Measurements from ENCODE around the gene ZNF124. TPM values are rescaled to one million over a fixed set of nuclear protein-coding genes. Genes with fewer than 3 reads are reported as not detected.
"Not testable (repeated sequence)": the region's sequence is repeated elsewhere in the genome, so short reads cannot be mapped to it uniquely, and the experiment has no call there.

ZNF124 gene
- 365 TPM for total RNA-seq

DNA sequence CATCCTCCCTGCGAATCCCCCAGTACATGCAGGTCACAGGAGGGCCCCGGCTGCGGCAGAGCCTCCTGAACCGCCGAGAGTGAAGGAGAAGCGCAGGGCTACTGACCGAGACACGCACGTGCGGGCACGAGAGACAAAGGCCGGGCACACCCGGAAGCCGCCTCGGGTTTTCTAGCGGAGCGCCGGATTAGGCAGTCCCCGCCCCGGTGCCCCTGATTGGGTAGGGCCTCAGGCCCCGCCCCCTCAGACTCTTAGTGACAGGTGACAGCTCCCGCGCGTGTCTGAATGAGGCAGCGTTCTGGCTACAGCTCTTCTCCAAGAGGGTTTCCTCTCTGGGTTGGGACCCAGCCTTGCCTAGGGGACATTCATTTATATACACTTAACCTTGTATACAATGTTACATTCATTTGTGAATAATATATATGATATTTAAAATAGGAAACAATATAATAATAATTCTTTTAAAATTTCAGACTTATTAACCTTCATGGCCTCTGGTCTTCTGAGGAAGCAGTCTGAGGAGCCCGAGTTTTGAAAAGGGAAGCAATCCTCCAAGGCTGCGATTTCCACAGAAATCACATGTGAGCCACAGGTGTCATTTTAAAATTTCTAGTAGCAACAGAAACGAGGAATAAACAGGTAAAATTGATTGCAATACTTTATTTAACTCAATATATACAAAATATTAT is at the start of gene ZNF124:
TSS of gene ZNF124 (minus strand) at position 146 of the 689 bp plus-strand sequence. CDS start at position 3, 143 bp downstream.
- DNase-seq = not testable (repeated sequence)

DNA sequence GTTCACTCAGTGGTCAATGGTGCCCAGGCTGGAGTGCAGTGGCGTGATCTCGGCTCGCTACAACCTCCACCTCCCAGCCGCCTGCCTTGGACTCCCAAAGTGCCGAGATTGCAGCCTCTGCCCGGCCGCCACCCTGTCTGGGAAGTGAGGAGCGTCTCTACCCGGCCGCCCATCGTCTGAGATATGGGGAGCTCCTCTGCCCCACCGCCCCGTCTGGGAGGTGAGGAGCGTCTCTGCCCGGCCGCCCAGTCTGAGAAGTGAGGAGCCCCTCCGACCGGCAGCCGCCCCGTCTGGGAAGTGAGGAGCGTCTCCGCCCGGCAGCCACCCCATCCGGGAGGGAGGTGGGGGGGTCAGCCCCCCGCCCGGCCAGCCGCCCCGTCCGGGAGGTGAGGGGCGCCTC is 48.5 kb upstream of the ZNF124 start:
- DNase-seq = not testable (repeated sequence)

DNA sequence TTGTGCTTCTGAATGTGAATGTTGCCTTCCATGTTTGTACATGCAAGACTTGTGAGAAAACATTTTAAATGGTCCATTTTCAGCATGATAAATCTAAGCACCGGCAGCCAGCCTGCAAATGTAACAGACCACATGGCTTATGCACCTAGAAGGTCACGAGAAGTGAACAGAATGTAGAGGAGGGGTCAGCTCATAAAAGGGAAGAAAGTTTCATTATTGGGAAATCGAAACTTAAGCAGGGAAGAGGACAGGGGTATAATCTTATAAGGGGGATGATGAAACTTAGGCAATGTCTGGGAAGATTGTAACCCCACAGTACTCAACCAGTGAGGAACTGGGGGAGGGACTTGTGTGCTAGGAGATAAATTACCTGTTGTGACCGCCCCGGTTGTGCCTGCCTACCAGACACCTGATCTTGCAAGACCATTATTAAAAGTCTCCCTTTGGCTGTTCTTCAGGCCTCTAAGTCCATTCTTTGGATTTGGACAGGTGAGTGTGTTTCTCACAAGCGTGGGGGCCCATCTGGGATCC is 46.4 kb upstream of the ZNF124 start:
- DNase-seq = no peak

DNA sequence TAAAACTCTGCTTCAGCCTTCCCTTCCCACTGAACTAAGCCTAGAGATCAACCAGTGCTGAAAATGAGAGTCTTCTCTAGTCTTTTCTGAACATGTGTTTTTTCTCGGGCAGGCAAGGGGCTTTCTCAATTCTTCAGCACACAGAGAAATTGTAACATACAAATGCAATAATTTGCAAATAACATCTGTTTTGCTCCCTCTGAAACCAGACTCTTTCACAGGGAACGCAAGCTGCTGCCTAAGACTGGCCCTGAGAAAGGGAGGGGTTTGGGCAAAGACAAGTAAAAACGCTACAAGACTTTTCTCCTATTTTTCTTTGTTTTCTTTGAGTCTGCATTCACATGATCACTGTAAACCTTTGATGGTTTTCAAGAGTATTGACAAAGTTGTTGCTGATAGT is 44.4 kb upstream of the ZNF124 start:
- DNase-seq = no peak

DNA sequence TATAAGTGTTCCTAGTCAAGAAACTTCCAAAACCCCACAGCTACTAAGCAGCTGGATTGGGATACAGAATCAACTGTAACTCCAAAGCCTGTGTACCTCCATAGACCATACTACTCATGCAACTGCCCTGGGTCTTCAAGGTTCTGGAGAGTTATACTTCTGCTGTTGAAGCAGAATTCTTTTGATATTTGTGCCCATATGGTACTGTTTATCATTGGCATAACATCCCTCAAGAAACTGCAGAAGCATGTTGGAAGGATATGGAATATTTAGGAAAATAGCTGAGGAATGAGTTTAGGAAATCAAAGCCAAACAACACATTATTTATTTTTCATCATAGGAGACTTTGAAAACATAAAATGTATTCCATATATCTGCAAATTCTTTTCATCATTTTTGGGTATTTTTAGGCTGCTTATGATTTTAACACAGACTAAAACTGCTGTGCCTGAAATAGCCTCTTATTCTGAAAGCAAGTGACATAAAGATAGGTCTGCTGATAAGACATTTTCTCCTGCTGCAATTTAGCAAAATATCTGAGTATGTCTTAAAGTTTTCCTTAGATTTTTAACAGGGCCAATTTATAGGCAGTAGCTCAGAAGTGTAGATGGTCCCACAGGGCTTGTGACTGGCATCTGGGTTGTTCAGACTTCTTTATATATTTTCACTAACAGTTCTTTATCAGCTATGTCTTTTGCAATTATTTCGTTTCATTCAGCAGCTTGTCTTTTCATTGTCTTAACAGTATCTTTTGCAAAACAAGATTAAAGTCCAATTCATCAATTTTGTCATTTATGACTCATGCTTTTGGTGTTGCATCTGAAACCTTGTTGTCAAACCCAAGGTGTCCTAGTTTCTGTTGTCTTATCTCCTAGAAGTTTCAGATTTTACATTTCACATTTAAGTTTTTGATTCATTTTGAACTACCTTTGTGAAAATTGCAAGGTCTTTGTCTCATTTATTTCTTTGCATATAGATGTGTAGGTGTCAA is 41.1 kb upstream of the ZNF124 start:
- no peak for DNase-seq

DNA sequence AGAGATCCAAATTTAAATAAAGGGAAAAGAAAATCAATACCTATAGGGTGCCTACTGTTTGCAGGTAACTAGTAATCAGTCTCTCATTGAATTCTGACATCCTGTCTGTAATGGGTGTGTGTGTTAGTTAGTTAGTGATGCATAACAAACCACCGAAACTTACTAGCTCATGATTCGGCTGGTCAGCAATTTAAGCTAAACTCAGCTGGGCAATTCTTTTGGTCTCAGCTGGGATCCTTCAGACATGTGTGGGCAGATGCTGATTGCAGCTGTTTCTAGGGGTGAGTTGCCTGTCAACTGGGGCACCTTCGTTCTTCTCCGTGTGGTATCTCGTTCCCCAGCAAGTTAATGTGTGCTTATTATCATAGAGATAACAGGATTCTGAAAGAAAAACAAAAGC is 40.2 kb upstream of the ZNF124 start:
- no peak for DNase-seq

DNA sequence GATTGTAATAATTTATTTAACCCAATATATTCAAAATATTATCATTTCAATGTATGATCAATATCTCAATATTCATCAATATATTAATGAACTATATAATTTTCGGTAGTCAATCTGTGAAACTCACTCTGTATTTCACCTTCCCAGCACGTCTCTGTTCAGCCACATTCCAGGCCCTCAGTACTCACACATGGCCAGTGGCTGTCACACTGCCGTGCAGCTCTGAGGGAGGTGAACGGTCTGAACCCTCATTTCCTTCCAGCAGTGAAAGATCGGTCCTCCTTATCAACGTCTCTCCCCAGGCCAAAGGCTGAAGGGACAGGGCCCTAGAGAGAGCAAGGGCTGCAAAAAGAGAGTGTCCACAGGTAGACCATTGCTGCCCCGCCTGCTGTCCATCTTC is 39.5 kb upstream of the ZNF124 start:
- DNase-seq = no peak

DNA sequence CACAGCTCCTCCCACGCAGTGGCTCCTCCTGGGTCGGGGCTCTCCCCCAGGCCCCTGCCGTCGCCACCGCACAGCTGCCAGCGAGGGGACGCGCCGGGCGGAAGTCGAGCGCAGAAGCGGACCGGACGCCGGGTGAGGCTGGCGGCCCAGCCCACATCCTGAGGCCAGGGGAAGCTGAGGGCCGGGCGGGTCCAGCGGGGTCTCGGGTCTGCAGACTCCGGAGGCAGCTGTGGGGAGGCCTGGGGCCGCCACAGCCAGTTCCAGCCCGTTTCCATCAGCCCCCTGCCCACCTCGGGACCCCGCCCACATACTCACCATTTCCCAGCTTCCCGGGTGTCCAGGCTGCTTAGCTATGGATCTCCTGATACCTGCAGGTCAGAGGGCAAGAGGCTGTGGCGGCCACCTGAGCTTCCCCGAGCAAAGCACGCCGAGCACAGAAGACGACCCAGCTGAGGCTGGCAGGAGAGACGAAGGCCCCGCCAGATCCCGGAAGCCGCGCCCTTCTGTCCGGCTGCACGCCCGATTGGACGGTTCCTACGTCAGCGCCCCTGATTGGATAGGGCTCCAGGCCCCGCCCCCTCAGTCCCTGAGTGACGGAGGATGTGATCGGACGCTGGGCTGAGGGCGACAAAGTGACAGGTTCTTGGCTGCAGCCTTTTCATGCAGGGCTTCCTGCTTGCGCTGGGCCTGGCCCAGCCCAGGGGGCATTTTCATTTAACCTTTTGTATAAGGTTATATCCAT is 38.7 kb upstream of the ZNF124 start:
- peak; percentile 96 for DNase-seq

DNA sequence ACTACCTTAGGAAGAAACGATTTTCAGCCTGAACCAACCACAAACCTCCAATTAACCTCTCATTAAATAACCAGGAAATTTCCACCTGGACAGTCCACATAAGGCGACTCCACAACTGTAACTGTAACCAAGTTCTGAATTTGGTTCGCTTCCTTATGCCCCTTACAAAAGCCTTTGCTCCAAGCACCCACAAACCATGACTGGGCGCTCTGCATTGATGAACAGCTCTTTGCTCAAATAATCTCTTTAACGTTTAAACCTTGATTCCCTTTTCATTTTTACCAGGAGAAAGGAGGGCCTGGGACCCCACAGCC is 38.2 kb upstream of the ZNF124 start:
- DNase-seq = no peak

DNA sequence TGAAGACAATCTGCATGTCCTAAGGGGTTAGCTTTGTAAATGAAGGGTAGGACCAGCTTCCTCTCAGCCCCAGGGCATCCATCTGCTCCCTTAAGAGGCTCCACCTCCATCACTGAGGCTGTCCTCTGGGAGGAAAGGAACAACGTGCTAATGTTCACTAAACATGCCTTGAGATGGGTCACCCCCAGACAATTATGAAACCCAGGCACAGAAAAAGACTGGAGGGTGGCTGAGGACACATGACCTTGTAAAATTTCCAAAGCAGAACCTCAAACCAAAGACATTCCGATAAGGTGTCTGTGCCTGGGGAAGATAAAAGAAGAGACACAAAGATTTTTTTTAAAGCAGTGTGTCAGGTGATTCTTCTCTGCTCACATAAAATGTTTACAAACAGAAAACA is 37.6 kb upstream of the ZNF124 start:
- no peak for DNase-seq

DNA sequence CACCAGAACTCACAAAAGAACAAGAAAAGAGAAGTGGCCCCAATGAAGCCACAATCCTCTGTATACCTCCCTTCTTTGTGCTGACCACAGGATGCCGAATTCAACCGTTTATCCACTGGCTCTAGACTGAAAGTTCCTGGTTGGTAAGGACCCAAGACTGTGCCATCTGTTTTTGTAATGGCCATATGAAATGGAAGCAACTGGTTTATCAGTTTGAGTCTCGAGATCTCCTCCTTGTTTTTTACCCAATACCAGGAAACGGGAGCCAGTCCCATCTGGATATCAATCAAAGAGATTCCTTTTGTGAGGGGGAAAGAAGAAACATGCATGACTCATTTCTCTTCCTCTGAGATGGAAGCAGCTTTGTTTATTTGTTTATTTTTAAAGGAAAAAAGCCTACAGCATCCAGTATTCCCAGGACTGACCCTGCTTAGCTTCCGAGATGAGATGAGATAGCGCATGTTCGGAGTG is 32.4 kb upstream of the ZNF124 start:
- DNase-seq = no peak

DNA sequence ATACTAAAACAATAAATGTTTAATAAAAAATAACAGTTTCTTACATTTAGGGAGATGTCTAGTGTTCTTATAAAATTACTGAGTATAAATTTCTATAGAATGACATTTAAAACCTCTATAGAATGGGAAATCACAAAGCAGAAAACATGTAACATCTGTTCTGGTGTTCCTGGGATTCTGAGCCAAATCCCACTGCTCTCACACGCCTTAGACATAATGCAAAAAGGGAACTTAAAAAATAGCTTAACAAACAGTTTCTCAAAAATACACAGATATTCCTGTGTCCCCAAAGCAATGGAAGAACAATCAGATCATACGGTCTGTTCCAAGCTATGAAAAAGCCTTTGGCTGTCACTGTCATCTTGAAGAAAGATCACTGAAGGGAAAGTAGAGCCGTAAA is 27.0 kb upstream of the ZNF124 start:
- no peak for DNase-seq

DNA sequence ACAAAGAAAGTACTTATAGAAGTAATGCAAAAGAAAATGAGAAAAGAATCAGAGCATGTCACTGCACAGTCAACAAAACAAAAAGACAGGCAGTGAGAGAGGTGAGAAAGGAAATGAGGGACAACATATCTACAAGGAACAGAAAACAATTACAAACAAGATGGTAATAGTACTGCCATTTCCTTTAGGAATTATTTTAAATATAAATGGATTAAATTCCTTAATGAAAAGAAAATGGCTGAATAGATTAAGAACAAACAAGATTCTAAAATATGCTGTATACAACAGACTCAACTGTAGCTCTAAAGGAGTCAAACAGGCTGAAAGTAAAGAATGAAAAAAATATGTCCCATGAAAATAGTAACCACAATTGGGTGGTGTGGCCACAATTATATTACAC is 22.1 kb upstream of the ZNF124 start:
- DNase-seq = no peak

DNA sequence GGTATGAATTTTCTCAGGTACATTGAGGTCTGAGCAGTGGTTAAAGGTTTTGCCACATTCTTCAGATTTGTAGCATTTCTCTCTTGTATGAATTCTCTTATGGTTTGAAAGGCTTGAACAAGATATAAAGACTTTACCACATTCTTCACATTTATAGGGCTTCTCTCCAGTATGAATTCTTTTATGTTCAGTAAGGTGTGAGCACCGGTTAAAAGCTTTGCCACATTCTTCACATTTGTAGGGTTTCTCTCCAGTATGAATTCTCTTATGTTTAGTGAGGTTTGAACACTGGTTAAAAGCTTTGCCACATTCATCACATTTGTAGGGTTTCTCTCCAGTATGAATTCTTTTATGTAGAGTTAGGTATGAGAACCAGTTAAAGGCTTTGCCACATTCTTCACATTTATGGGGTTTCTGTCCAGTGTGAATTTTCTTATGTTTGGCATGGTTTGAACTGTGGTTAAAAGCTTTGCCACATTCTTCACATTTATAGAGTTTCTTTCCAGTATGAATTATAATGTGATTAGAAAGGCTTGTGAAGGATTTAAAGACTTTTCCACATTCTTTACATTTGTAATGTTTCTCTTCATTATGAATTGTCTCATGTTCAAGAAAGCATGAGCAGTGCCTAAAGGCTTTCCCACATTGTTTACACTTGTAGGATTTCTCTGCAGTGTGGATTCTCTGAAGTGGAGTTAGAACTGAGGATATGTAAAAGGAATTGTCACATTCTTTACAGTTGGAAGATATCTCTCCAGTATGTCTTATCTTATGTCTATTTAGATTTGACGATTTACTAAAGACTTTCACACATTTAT is 18.4 kb upstream of the ZNF124 start:
- no peak for DNase-seq

DNA sequence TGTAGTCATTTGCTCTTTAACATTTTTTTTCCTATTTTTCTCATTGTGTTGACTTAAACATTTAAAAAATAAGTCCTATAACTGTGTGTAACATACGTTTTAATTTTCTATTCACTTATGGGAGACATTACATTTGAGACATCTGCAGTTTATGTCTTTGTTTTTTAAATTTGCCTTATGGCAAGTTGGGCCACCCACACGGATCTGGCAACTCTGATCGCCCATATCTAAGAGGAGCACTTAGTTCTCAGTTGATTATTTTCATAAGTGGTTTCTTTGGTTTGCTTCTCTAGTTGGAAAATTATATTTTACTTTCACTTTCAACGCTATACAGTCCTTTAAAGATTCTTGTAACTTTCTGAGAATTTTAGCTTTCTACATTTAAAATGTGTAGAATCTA is 13.8 kb upstream of the ZNF124 start:
- no peak for DNase-seq

DNA sequence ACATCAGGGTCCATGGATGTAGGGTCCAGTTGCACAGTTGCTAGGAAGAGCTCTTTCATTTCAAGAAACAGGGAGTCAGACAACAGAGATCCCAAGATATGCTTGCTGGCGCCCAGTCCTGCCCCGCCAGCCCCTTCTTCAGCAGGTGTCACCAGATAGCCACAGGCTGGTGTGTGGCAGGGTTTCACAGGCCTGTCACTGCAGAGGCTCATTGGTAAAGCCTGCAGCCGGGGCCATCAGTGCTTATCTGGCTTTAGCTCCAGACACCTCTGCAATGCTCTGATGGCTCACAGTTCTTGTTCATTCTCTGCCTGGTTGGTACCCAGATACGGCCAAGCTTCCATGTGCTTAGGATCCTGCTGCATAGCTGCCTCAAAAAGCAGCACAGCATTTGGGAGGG is 12.4 kb upstream of the ZNF124 start:
- no peak for DNase-seq

DNA sequence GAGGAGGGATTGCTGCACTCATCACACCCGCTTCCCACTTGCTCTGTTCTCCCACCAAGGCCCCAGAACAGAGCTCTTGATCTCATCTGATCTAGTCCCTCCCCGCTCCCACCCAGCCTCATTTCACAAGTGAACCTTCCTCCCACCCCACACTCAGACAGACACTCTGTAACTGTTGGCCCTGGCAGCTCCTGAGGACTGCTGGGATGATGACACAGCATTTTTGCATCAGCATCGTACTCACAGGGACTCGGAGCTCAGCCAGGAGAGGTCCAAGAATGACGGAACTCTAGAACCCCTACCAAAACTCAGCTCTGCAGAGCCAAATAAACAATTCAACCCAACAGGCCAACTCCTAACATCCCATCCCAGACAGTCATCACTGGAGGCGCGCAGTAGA is 11.2 kb upstream of the ZNF124 start:
- no peak for DNase-seq

DNA sequence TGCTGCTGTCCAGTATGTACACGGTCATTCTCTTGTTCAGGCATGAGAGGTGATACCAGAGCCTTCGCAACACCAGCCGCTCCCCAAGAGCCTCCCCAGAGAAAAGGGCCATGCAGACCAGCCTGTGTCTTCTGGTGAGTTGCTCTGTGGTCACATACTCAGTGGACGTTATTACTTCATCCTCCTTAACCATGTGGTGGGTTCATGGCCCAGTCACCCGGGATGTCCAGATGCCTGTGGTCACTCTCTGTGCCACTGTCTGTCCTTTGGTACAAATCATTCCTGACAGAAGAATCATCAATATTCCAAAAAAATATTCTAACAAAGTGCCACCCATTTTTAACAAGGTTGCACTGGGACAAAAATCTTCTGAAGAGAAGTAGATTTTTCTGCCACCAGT is 8.8 kb upstream of the ZNF124 start:
- DNase-seq = no peak

DNA sequence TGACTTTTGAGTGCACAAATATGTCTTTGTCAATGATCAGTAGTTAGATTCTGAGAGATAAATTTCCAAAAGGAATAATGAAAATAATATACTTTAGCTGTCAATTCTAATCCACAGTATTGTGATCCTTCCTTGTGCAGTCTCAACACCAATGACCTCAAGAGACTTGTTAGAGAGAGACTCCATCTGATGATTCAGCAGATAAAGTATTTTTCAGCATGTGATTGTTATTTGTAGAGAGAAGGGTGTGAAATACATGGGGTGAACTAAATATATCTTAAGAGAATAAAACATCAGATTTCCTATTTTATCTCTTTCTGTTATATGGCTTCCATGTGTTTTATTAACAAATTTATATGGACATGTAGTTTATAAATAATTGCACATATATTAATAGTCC is 5.9 kb upstream of the ZNF124 start:
- no peak for DNase-seq

DNA sequence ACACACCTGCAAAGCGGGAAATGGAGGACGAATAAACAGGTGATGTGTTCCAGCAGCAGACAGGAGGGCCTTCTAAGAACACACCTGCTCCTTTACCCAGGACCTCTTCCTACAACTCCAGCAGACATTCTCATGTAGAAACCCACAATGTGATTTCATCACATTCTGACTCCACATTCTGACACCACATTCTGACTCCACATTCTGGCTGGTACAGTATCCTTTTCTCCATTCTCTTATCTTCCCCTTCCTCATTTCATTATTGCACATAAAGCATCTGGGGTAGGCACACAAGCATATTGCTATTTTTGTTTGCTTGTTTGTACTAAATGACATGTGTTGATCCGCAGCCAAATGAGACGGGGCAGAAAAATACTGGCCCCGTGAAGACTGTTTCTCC is 3.6 kb upstream of the ZNF124 start:
- DNase-seq = no peak

DNA sequence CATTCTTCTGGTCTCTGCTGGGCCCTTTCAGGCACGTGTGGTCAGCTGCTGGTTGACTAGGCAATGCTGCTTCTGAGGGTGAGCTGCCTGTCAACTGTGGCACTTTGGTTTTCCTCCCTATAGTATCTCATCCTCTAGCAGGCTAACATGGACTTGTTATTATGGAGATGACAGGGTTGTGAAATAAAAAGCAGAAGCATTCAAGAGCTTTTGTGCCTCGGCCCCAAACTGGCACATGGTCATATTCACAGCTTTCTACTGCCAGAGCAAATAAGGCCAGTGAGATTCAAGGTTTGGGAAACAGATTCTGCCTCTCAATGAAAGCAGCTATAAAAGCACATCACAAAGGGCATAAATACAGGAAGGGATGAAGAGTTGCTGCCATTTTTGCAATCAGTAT is 1.6 kb upstream of the ZNF124 start:
- no peak for DNase-seq

DNA sequence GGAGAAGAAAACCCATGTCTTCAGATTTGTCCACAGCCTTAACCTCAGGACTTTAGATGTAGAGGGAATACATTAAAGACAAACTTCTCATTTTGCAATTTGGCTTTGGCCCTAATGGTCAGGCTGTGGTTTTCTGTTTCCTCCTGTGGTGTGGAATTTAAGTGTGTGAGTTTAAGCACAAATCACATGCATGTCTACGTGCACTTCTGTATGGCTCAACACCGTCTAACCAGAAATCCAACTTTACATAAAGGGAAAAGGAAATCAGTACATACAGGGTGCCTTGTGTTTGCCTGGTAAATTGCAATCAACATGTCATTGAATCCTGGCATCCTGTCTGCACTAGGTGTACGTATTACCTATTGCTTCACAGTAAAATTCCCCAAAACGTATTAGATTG is 1.2 kb upstream of the ZNF124 start:
- no peak for DNase-seq

All from occipital lobe (tissue), 2 donors.